NCI-H1436 (cell line): ENCODE data around the gene C3AR1.
"Not testable (repeated sequence)": the region's sequence is repeated elsewhere in the genome, so short reads cannot be mapped to it uniquely, and the experiment has no call there.

Source experiments
- DNase-seq: peaks from one replicate; lab custom pipeline; 2025; lab: John Stamatoyannopoulos, UW

The C3AR1 gene

GRCh38 chr12:8027856-8028255, 38.3 kb downstream of the C3AR1 start:
- DNase-seq = no peak

DNA sequence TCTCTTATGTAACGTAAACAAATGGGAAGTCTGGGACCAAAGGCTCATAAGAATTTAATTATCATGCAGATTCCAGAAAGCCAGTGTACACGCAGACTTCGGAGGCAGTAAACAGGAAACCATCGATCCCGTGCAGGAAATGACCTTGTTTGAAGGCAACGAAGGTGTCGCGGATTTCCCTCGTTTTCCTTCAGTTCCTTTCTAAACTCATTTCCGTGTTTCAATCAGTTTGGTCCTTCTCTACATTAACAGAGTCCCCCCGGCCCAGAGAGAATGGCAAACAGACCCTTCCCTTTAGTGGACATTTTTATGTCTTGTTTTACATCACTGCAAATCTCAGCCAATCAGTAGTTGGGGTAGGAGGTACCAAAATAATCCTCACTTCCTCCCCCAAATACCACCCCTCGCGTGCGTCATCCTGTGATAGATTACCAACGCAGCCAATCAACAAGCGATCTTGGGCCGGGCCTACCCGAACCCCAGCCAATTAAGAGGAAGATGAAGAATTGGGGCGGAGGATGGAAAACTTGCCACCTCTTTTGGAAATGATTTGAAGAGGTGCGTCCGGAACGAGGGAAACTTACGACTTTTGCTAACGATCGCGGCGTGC, 39.8 kb downstream of the C3AR1 start:
- peak; percentile 96 for DNase-seq

DNA sequence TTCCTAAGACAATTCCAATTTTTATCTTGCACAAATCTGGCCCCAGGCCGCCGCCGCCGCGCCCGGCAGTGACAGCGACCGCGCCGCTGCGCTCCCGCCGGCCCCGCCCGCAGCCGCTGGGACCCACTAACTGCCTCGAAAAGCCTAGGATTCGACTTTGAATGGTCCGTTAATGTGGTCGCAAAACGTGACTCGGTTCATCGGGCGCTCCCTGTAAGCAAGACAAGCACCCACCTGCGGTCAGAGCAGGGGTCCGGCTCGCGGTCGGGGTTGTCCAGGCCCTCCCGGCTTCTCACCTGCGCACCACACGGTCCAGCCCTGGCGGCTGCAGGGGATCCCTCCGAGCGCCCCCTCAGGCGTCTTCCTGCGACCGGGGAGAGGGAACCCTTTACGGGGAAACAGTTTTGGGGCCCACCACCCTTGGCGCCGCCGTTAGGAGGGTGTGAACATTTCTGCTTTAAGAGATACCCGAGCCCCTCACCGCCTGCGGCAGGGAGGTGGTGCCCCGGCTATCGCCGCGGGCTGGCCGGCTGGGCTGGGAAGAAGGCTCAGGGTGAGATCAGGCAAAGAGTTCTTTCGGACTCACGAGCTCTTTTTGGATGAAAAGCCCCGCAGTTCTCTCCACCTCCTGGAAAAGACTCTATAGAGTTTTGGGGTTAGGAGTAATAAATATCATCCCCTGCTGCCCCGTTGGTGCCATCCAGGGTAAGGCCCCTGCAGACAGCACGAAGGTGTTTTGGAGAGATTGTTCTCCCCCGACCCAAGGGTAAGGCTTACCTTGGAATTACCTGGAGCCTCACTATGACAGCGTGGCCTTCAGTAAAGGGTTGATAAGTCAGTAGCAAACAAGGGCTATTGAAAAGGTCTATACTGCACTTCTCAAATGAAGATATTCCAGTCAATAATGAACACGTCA, 47.2 kb downstream of the C3AR1 start:
- no peak for DNase-seq

GRCh38 chr12:8018213-8018612, 47.9 kb downstream of the C3AR1 start:
- DNase-seq = not testable (repeated sequence)

DNA sequence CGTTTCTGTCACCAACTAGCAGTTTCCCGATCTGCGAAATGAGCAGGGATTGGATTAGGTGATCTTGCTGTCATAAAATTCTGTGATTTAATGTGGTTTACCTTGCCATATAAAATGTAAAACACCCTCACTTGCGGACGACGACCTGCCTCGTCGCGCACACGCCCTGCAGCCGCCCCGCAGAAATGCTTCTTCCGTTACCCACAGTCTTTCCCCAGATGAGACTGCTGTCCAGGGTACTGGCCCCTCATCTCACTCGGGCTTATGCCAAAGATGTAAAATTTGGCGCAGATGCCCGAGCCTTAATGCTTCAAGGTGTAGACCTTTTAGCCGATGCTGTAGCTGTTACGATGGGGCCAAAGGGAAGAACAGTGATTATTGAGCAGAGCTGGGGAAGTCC, 51.3 kb downstream of the C3AR1 start:
- DNase-seq = no peak

- no peak for DNase-seq
These were observed 53.4 kb downstream of the C3AR1 start for GRCh38 chr12:8012651-8013309.

DNA sequence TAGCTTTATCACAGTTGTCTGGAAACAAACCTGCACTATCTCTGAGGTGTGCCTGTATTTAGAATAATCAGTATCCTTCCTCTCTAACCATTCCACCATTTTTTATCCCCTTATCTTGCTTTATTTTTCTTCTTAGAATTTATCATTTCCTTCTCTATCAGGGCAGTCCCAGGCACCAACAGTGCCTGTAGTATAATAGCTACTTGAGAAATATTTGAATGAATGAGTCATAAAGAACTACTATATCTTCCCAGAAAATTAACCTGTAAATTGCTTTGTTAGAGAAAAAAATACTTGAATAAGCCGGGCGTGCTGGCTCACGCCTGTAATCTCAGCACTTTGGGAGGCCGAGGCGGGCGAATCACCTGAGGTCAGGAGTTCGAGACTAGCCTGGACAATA, 54.8 kb downstream of the C3AR1 start:
- peak; percentile 11 for DNase-seq
